HepG2 (cell line): ENCODE measurements around the gene ORC1. TPM values are rescaled to one million over a fixed set of nuclear protein-coding genes. Genes with fewer than 3 reads are reported as not detected.

Source experiments
- DMAP1 ChIP-seq: IDR thresholded peaks from 2 replicates; pipeline ENCODE4 v1.6.1; 2016
- FOXO1 ChIP-seq: sonication (generic); formaldehyde crosslinking; IDR thresholded peaks from 2 replicates; pipeline ENCODE4 v1.4.0; 2020; ENCODE audit warnings: missing genetic modification reagents
- GPN1 ChIP-seq: sonication (generic); formaldehyde crosslinking; IDR thresholded peaks from 2 replicates; pipeline ENCODE4 v1.5.1; 2020; ENCODE audit warnings: missing genetic modification reagents, borderline replicate concordance
- GTF2F1 ChIP-seq: fragments of 150-350 bp; IDR thresholded peaks from 2 replicates; pipeline ENCODE4 v1.6.1; 2014; ENCODE audit warnings: low read length
- HNF4G ChIP-seq, 2 experiments: sonication (generic) in 1 of 2; formaldehyde crosslinking in 1 of 2; IDR thresholded peaks; 2 replicates each; pipeline versions ENCODE4 v1.4.0 to v1.6.1; 2011 to 2020; ENCODE audit warnings: borderline replicate concordance in 2 of 2, low read depth in 2 of 2, mild to moderate bottlenecking in 2 of 2, low read length in 1 of 2, missing genetic modification reagents in 1 of 2, moderate library complexity in 1 of 2
- PHF20 ChIP-seq: sonication (generic); formaldehyde crosslinking; IDR thresholded peaks from 2 replicates; pipeline ENCODE4 v1.5.0; 2020; ENCODE audit warnings: mild to moderate bottlenecking, missing genetic modification reagents
- SIN3B ChIP-seq: fragments of 150-350 bp; IDR thresholded peaks from 2 replicates; pipeline ENCODE4 v1.6.1; 2014; ENCODE audit warnings: low read length
- SP140L ChIP-seq: sonication (generic); formaldehyde crosslinking; IDR thresholded peaks from 2 replicates; pipeline ENCODE4 v1.4.0; 2020; ENCODE audit warnings: missing genetic modification reagents, borderline replicate concordance
- TCF7 ChIP-seq: sonication (generic); IDR thresholded peaks from 2 replicates; pipeline ENCODE4 v1.6.1; 2016; ENCODE audit warnings: antibody characterized with exemption, low read depth
- XBP1 ChIP-seq: sonication (generic); formaldehyde crosslinking; IDR thresholded peaks from 2 replicates; pipeline ENCODE4 v1.5.0; 2020; ENCODE audit warnings: missing genetic modification reagents
- ZBTB7B ChIP-seq: sonication (generic); formaldehyde crosslinking; IDR thresholded peaks from 2 replicates; pipeline ENCODE4 v1.4.0; 2020; ENCODE audit warnings: missing genetic modification reagents
- ZC3H4 ChIP-seq: sonication (generic); formaldehyde crosslinking; IDR thresholded peaks from 2 replicates; pipeline ENCODE4 v1.4.0; 2020; ENCODE audit warnings: missing genetic modification reagents, borderline replicate concordance
- ZFP1 ChIP-seq: IDR thresholded peaks from 2 replicates; pipeline ENCODE4 v1.6.1; 2016
- ZNF34 ChIP-seq: sonication (generic); formaldehyde crosslinking; IDR thresholded peaks from 2 replicates; pipeline ENCODE4 v1.4.0; 2020; ENCODE audit warnings: mild to moderate bottlenecking, missing genetic modification reagents, borderline replicate concordance
- ZNF430 ChIP-seq: sonication (generic); formaldehyde crosslinking; IDR thresholded peaks from 2 replicates; pipeline ENCODE4 v1.9.0; 2021; ENCODE audit warnings: mild to moderate bottlenecking, missing genetic modification reagents
- ZNF615 ChIP-seq: sonication (generic); formaldehyde crosslinking; IDR thresholded peaks from 2 replicates; pipeline ENCODE4 v1.5.0; 2020; ENCODE audit warnings: mild to moderate bottlenecking, missing genetic modification reagents, borderline replicate concordance
- ZNF850 ChIP-seq: sonication (generic); formaldehyde crosslinking; conservative IDR thresholded peaks from 2 replicates; pipeline ENCODE4 v1.9.0; 2021; ENCODE audit warnings: mild to moderate bottlenecking, missing genetic modification reagents
- ZSCAN25 ChIP-seq: sonication (generic); formaldehyde crosslinking; IDR thresholded peaks from 2 replicates; pipeline ENCODE4 v1.8.0; 2022; ENCODE audit warnings: mild to moderate bottlenecking, missing genetic modification reagents
- polyA plus RNA-seq, 8 experiments: library from polyadenylated mRNA; depleted of rRNA in 3 of 8; stranded (reverse) in 7 of 8; unstranded in 1 of 8; fragments of >200 nt; fragmentation: Illumina TruSeq in 4 of 8; extraction: Trizol in 4 of 8; gene quantifications; 2 replicates each; pipeline versions ENCODE4 v1.2.1 to v1.2.3, GENCODE V29; 2011 to 2016; ENCODE audit warnings: low read depth in 4 of 8, missing spikeins in 1 of 8, mixed read lengths in 1 of 8; ENCODE audit not compliant: insufficient read depth in 1 of 8
- total RNA-seq, 5 experiments: library from RNA; depleted of rRNA; stranded (reverse); fragments of >200 nt; fragmentation: Illumina TruSeq; extraction: Trizol; gene quantifications; 2 replicates each; pipeline ENCODE4 v1.2.3, GENCODE V29; 2016; ENCODE audit warnings: low read depth in 1 of 5
- TF ChIP-seq, protein P1 (sequence below): fragments of 450-650 bp; IDR thresholded peaks from 2 replicates; pipeline ENCODE4 v1.6.1; 2017; ENCODE audit warnings: mild to moderate bottlenecking
- TF ChIP-seq, protein P2 (sequence below): sonication (generic); formaldehyde crosslinking; IDR thresholded peaks from 2 replicates; pipeline ENCODE4 v1.4.0; 2020; ENCODE audit warnings: missing genetic modification reagents
- TF ChIP-seq, protein P3 (sequence below): sonication (generic); formaldehyde crosslinking; IDR thresholded peaks from 2 replicates; pipeline ENCODE4 v1.5.1; 2020; ENCODE audit warnings: mild to moderate bottlenecking, missing genetic modification reagents, moderate library complexity

The ORC1 gene
- total and polyA plus RNA-seq, 2 of the 13 experiments (the other 11 are each of a cell fraction or from before 2014, with no cell fraction given): 7.0 to 23.5 TPM

DNA sequence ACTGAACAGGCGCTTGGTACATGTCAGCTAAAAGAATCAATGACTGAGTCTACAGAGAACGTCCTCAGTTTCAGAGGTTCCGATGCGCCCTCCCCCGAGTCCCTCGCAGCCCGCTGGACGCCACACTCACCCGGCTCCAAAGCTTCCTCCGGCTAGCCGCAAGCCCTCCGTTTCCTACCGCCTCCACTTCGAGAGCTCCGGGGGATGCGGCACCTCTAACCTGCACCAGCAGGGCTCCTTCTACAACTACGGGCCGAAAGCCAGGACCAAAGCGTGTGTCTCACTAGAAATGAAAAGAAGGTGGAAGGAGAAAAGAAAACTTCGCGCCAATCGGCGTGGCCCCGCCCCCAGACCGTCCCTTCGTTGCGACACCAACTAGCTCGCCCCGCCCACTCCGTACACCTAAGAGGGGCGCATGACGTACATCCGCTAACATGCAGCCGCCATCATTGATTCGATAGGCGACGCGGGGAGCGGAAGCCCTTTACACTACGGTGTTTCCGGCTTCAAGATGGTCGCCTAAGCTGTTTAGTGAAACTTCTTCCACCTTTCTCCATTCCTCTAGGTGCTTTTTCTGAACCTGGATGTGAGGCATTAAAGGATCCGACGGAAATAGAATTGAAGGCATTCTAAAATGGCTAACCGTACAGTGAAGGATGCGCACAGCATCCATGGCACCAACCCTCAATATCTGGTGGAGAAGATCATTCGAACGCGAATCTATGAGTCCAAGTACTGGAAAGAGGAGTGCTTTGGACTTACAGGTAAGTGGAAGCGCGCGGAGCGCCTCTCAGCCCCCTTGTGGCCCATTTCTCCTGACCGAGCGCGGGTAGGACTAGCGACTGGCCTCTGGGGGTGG, at the start of gene ORC1, which contains the start of gene PRPF38A (continued):
- TF ChIP-seq, protein P1, sequence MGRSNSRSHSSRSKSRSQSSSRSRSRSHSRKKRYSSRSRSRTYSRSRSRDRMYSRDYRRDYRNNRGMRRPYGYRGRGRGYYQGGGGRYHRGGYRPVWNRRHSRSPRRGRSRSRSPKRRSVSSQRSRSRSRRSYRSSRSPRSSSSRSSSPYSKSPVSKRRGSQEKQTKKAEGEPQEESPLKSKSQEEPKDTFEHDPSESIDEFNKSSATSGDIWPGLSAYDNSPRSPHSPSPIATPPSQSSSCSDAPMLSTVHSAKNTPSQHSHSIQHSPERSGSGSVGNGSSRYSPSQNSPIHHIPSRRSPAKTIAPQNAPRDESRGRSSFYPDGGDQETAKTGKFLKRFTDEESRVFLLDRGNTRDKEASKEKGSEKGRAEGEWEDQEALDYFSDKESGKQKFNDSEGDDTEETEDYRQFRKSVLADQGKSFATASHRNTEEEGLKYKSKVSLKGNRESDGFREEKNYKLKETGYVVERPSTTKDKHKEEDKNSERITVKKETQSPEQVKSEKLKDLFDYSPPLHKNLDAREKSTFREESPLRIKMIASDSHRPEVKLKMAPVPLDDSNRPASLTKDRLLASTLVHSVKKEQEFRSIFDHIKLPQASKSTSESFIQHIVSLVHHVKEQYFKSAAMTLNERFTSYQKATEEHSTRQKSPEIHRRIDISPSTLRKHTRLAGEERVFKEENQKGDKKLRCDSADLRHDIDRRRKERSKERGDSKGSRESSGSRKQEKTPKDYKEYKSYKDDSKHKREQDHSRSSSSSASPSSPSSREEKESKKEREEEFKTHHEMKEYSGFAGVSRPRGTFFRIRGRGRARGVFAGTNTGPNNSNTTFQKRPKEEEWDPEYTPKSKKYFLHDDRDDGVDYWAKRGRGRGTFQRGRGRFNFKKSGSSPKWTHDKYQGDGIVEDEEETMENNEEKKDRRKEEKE: no peak
- TF ChIP-seq HNF4G (IDR thresholded peaks at IDR 0.05; ENCODE audit: borderline replicate concordance, low read depth, low read length) (no peak), HNF4G (CRISPR knock-in tag; IDR thresholded peaks at IDR 0.05; ENCODE audit: borderline replicate concordance, low read depth) (peak; percentile 47), ZNF430 (no peak), GTF2F1 (no peak), ZSCAN25 (CRISPR knock-in tag) (0 out of 2 replicates have a peak, but pooled peaks have one; percentile 25), PHF20 (CRISPR knock-in tag) (peak; percentile 87), TCF7 (no peak), ZC3H4 (CRISPR knock-in tag) (no peak), ZNF850 (CRISPR knock-in tag) (no peak), ZBTB7B (CRISPR knock-in tag) (no peak), XBP1 (CRISPR knock-in tag) (no peak), ZFP1 (CRISPR knock-in tag) (peak; percentile 51; the same call in 1 of the 2 replicates), SP140L (CRISPR knock-in tag) (peak; percentile 72; the same call in 1 of the 2 replicates), FOXO1 (peak; percentile 15; the same call in 1 of the 2 replicates), SIN3B (0 out of 2 replicates have a peak, but pooled peaks have one; percentile 67), ZNF34 (CRISPR knock-in tag) (no peak), DMAP1 (CRISPR knock-in tag) (peak; percentile 75; the same call in 1 of the 2 replicates), GPN1 (no peak), ZNF615 (CRISPR knock-in tag) (no peak)
- TF ChIP-seq, protein P2, sequence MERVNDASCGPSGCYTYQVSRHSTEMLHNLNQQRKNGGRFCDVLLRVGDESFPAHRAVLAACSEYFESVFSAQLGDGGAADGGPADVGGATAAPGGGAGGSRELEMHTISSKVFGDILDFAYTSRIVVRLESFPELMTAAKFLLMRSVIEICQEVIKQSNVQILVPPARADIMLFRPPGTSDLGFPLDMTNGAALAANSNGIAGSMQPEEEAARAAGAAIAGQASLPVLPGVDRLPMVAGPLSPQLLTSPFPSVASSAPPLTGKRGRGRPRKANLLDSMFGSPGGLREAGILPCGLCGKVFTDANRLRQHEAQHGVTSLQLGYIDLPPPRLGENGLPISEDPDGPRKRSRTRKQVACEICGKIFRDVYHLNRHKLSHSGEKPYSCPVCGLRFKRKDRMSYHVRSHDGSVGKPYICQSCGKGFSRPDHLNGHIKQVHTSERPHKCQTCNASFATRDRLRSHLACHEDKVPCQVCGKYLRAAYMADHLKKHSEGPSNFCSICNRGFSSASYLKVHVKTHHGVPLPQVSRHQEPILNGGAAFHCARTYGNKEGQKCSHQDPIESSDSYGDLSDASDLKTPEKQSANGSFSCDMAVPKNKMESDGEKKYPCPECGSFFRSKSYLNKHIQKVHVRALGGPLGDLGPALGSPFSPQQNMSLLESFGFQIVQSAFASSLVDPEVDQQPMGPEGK (CRISPR knock-in tag): peak; percentile 54
- TF ChIP-seq, protein P3, sequence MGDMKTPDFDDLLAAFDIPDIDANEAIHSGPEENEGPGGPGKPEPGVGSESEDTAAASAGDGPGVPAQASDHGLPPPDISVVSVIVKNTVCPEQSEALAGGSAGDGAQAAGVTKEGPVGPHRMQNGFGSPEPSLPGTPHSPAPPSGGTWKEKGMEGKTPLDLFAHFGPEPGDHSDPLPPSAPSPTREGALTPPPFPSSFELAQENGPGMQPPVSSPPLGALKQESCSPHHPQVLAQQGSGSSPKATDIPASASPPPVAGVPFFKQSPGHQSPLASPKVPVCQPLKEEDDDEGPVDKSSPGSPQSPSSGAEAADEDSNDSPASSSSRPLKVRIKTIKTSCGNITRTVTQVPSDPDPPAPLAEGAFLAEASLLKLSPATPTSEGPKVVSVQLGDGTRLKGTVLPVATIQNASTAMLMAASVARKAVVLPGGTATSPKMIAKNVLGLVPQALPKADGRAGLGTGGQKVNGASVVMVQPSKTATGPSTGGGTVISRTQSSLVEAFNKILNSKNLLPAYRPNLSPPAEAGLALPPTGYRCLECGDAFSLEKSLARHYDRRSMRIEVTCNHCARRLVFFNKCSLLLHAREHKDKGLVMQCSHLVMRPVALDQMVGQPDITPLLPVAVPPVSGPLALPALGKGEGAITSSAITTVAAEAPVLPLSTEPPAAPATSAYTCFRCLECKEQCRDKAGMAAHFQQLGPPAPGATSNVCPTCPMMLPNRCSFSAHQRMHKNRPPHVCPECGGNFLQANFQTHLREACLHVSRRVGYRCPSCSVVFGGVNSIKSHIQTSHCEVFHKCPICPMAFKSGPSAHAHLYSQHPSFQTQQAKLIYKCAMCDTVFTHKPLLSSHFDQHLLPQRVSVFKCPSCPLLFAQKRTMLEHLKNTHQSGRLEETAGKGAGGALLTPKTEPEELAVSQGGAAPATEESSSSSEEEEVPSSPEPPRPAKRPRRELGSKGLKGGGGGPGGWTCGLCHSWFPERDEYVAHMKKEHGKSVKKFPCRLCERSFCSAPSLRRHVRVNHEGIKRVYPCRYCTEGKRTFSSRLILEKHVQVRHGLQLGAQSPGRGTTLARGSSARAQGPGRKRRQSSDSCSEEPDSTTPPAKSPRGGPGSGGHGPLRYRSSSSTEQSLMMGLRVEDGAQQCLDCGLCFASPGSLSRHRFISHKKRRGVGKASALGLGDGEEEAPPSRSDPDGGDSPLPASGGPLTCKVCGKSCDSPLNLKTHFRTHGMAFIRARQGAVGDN: peak; percentile 83
